K562 (cell line): Measurements from ENCODE around the gene NUDT15. TPM values are rescaled to one million over a fixed set of nuclear protein-coding genes. Genes with fewer than 3 reads are reported as not detected.

ENCODE experiments used
- ATAC-seq: fragments of 200-7000 bp; cut with Tn5 transposase; 3 replicates; pipeline ENCODE4 v1.9.1; 2020; ENCODE audit warnings: moderate library complexity
- BruUV-seq: library from RNA; stranded (reverse); fragments of 400-500 nt; replicated peaks from 2 replicates; lab custom pipeline; 2021; lab: Mats Ljungman, UMichigan
- CTCF ChIA-PET: fragments of 300-600 bp; formaldehyde crosslinking; extraction: SDS; loops from one replicate; lab custom pipeline; 2021; ENCODE audit warnings: low intra/inter-chr PET ratio; lab: Yijun Ruan, JAX
- POLR2A ChIA-PET: fragments of 300-600, 350-650 bp; sonication (Branson Sonifier 250); formaldehyde crosslinking; extraction: SDS; loops from one replicate; lab custom pipeline; 2021; ENCODE audit warnings: antibody characterized with exemption, inconsistent platforms; lab: Yijun Ruan, JAX
- DNase-seq, 4 experiments: peaks; one replicate each; pipeline versions ENCODE4 v3.0.0 to v3.0.0-alpha.2; 2011 to 2018; ENCODE audit warnings: low spot score in 3 of 4, mixed read lengths in 3 of 4; ENCODE audit errors: extremely low read depth in 1 of 4
- FAIRE-seq: peaks from 2 replicates; lab custom pipeline; 2011; peaks lifted over from hg19 to GRCh38; lab: Jason Lieb, UNC
- H2AFZ ChIP-seq: 2 replicates; pipeline ENCODE4 v1.6.0; 2011; ENCODE audit warnings: low read depth, low read length, control low read depth, inconsistent platforms
- H3K27ac ChIP-seq: fragments of 200-600 bp; 3 replicates; pipeline ENCODE4 v1.8.0; 2011; ENCODE audit warnings: low read depth, mild to moderate bottlenecking, control low read depth, inconsistent platforms, low read length, moderate library complexity, mixed read lengths; ENCODE audit errors: extremely low read depth
- H3K27me3 ChIP-seq, 2 experiments: fragments of 300-600 bp in 1 of 2; 2 replicates in 1 of 2; 3 replicates in 1 of 2; pipeline versions ENCODE4 v1.6.0 to v1.8.0; 2011; ENCODE audit warnings: inconsistent platforms in 2 of 2, low read length in 2 of 2, mild to moderate bottlenecking in 1 of 2, mixed read lengths in 1 of 2, moderate library complexity in 1 of 2; ENCODE audit not compliant: control insufficient read depth in 2 of 2, insufficient read depth in 2 of 2
- H3K36me3 ChIP-seq: fragments of 300-600 bp; 3 replicates; pipeline ENCODE4 v1.8.0; 2011; ENCODE audit warnings: mild to moderate bottlenecking, low read length, inconsistent platforms; ENCODE audit not compliant: control insufficient read depth, insufficient read depth
- H3K4me1 ChIP-seq, 2 experiments: fragments of 200-600 bp in 1 of 2; replicated peaks in 1 of 2; 2 replicates in 1 of 2; 3 replicates in 1 of 2; pipeline versions ENCODE4 v1.5.1 to v1.8.0; 2011; ENCODE audit warnings: inconsistent platforms in 2 of 2, low read length in 2 of 2, mild to moderate bottlenecking in 1 of 2, mixed read lengths in 1 of 2, moderate library complexity in 1 of 2; ENCODE audit not compliant: control insufficient read depth in 2 of 2, insufficient read depth in 2 of 2
- H3K4me2 ChIP-seq: 2 replicates; pipeline ENCODE4 v1.6.1; 2011; ENCODE audit warnings: low read length, control low read depth, inconsistent platforms, mixed read lengths; ENCODE audit not compliant: insufficient read depth
- H3K4me3 ChIP-seq: fragments of 200-600 bp; sonication (generic), shearing (Covaris generic); 2 replicates; pipeline ENCODE4 v1.5.1; 2016; ENCODE audit warnings: control low read depth, inconsistent platforms
- H3K79me2 ChIP-seq: fragments of 200-600 bp; 3 replicates; pipeline ENCODE4 v1.8.0; 2011; ENCODE audit warnings: low read length, inconsistent platforms; ENCODE audit not compliant: control insufficient read depth, insufficient read depth
- H3K9ac ChIP-seq, 2 experiments: 2 replicates each; pipeline versions ENCODE4 v1.6.0 to v1.6.1; 2011; ENCODE audit warnings: low read depth in 2 of 2, low read length in 2 of 2, control low read depth in 1 of 2, inconsistent platforms in 1 of 2, mild to moderate bottlenecking in 1 of 2, mixed read lengths in 1 of 2; ENCODE audit not compliant: insufficient read depth in 1 of 2
- H3K9me1 ChIP-seq: one replicate; pipeline ENCODE4 v1.6.0; 2011; ENCODE audit warnings: inconsistent platforms, mild to moderate bottlenecking, low read length, moderate library complexity; ENCODE audit not compliant: control insufficient read depth, insufficient read depth
- H3K9me3 ChIP-seq: replicated peaks from 2 replicates; pipeline ENCODE4 v1.5.1; 2011; ENCODE audit warnings: low read depth, low read length, inconsistent platforms; ENCODE audit not compliant: control insufficient read depth, insufficient read depth
- H4K20me1 ChIP-seq: replicated peaks from 2 replicates; pipeline ENCODE4 v1.6.1; 2011; ENCODE audit warnings: low read length, inconsistent platforms, mixed read lengths; ENCODE audit not compliant: control insufficient read depth, insufficient read depth
- ARID3B ChIP-seq: fragments of 250-450 bp; sonication (Bioruptor Pico); IDR thresholded peaks from 2 replicates; pipeline ENCODE4 v1.4.0; 2020; ENCODE audit warnings: borderline replicate concordance
- BRCA1 ChIP-seq, 2 experiments: fragments of 450-650 bp in 1 of 2; sonication (generic) in 1 of 2; formaldehyde crosslinking in 1 of 2; IDR thresholded peaks; 2 replicates each; pipeline versions ENCODE4 v1.5.0 to v1.6.1; 2017 to 2020; ENCODE audit warnings: mild to moderate bottlenecking in 1 of 2, missing genetic modification reagents in 1 of 2
- COPS2 ChIP-seq: fragments of 450-650 bp; conservative IDR thresholded peaks from 2 replicates; pipeline ENCODE4 v1.6.1; 2016; ENCODE audit warnings: mild to moderate bottlenecking, moderate library complexity
- ILK ChIP-seq: fragments of 450-650 bp; IDR thresholded peaks from 2 replicates; pipeline ENCODE4 v1.6.1; 2016; ENCODE audit warnings: missing genetic modification characterization, low read depth, mild to moderate bottlenecking, missing compliant biosample characterization, moderate library complexity, borderline replicate concordance
- NELFE ChIP-seq: IDR thresholded peaks from 2 replicates; pipeline ENCODE4 v1.6.1; 2011; ENCODE audit warnings: mild to moderate bottlenecking; ENCODE audit not compliant: insufficient read depth, insufficient read length
- NR2C1 ChIP-seq, 2 experiments: fragments of 450-650 bp; IDR thresholded peaks; 2 replicates each; pipeline ENCODE4 v1.6.1; 2017; ENCODE audit warnings: mild to moderate bottlenecking in 2 of 2, antibody characterized with exemption in 1 of 2, inconsistent platforms in 1 of 2, missing compliant biosample characterization in 1 of 2, missing genetic modification characterization in 1 of 2
- TAF7 ChIP-seq: fragments of 450-650 bp; IDR thresholded peaks from 2 replicates; pipeline ENCODE4 v1.6.1; 2016; ENCODE audit warnings: missing genetic modification characterization, missing compliant biosample characterization
- TCF7L2 ChIP-seq: fragments of 150-350 bp; IDR thresholded peaks from 2 replicates; pipeline ENCODE4 v1.6.1; 2016; ENCODE audit warnings: low read depth, mild to moderate bottlenecking, low read length, moderate library complexity
- ZC3H4 ChIP-seq: sonication (generic); formaldehyde crosslinking; IDR thresholded peaks from 2 replicates; pipeline ENCODE4 v1.9.0; 2021; ENCODE audit warnings: missing genetic modification reagents, borderline replicate concordance
- ZNF282 ChIP-seq: sonication (generic); formaldehyde crosslinking; IDR thresholded peaks from 2 replicates; pipeline ENCODE4 v1.8.1; 2023; ENCODE audit warnings: missing genetic modification reagents
- WGBS: fragments of 100-300 bp; shearing (Covaris generic); methylation state at CpG from one replicate; pipeline ENCODE4 v1.1.6; 2016; ENCODE audit warnings: low coverage, mixed read lengths; ENCODE audit not compliant: insufficient coverage; ENCODE audit errors: missing lambda C conversion rate; 5-methylcytosine and 5-hydroxymethylcytosine counted together
- in situ Hi-C: fragments of 300-500 bp; cut with MboI; formaldehyde crosslinking; loops from 4 replicates; pipeline ENCODE4 v1.15.0; 2018; ENCODE audit warnings: inconsistent platforms, mixed read lengths
- intact Hi-C: fragments of 100-400 bp; cut with micrococcal nuclease; formaldehyde crosslinking; loops from 2 replicates; pipeline ENCODE4 v1.14.2; 2022
- polyA plus RNA-seq, 8 experiments: library from polyadenylated mRNA; depleted of rRNA in 4 of 8; stranded (reverse) in 5 of 8; unstranded in 3 of 8; fragments of >200 nt; fragmentation: Nextera tagmentation in 2 of 8; fragmentation: Illumina TruSeq in 1 of 8; extraction: Ambion mirVana in 2 of 8; extraction: Trizol in 1 of 8; gene quantifications; 2 replicates each; pipeline versions ENCODE4 v1.2.1 to v1.2.3, GENCODE V29; 2011 to 2014; ENCODE audit warnings: inconsistent platforms in 1 of 8, missing spikeins in 1 of 8
- total RNA-seq, 7 experiments: library from RNA; depleted of rRNA in 6 of 7; stranded (reverse); fragments of >200 nt in 6 of 7; fragmentation: Illumina TruSeq in 2 of 7; extraction: Trizol in 2 of 7; gene quantifications; 2 replicates each; pipeline versions ENCODE4 v1.2.1 to v1.2.3, GENCODE V29; 2011 to 2021; ENCODE audit warnings: low replicate concordance in 1 of 7
- TF ChIP-seq, protein P1 (sequence below): fragments of 250-450 bp; sonication (Bioruptor Pico); IDR thresholded peaks from 2 replicates; pipeline ENCODE4 v1.8.0; 2022; ENCODE audit warnings: inconsistent platforms
- TF ChIP-seq, protein P2 (sequence below): fragments of 450-650 bp; IDR thresholded peaks from 2 replicates; pipeline ENCODE4 v1.6.1; 2016

Gene NUDT15
- total and polyA plus RNA-seq, 9 of the 15 experiments (the other 6 are each of a cell fraction or from before 2014, with no cell fraction given): 14.2 to 26.9 (median 21.6) TPM

DNA sequence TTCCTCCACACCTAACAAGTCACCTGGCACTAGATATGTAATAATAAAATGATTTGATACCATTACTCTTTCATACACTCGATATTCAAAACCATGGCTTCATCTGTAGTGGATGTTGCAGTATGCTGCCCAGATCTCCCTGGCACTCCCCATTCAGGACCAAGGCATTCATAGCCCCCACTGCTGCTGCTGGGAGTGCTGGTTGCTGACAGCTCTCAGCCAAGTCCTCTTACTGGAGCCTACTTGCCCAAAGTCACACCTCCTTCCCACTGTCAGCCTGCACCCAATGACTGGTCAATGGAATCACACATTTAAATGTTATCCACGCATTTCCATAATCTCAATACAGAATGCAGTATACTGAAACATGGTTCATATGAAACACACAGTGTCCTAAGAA lies 40.1 kb upstream of the NUDT15 start:
- peaks cover 50% of the 10 kb centered on the region for H3K79me2 ChIP-seq
- POLR2A ChIA-PET: interaction anchor here (0.8 kb wide), 1 partner anchor 35 kb away, joined by 3 read pairs; no protein-coding TSS in a partner anchor

More for the DNA sequence above, 40.1 kb upstream of the NUDT15 start:
- 100% methylated on average over 2 of the region's 2 CpGs for WGBS
- Histone ChIP-seq H3K27me3 (no peaks in the 10 kb centered on the region), H3K36me3 (peaks cover 36% of the 10 kb centered on the region; the same call in 2 of the 3 replicates), H3K4me3 (no peak overlapping the region), H3K9ac (no peak overlapping the region), H3K4me1 (peaks cover 2 to 13% of the 10 kb centered on the region in 2 experiments; a peak in 4 of 5 replicates), H2AFZ (no peak overlapping the region), H3K9me3 (no peaks in the 10 kb centered on the region), H3K4me2 (no peak overlapping the region), H3K27ac (no peak overlapping the region), H4K20me1 (no peaks in the 10 kb centered on the region), H3K9me1 (no peaks in the 10 kb centered on the region)
- TF ChIP-seq ARID3B (CRISPR knock-in tag): no peak
- TF ChIP-seq ZNF282 (CRISPR knock-in tag): no peak
- TF ChIP-seq BRCA1 (IDR thresholded peaks at IDR 0.05): no peak
- no peak for TF ChIP-seq BRCA1 (CRISPR knock-in tag; IDR thresholded peaks at IDR 0.05)
- TF ChIP-seq ILK: no peak
- TF ChIP-seq, protein P1, sequence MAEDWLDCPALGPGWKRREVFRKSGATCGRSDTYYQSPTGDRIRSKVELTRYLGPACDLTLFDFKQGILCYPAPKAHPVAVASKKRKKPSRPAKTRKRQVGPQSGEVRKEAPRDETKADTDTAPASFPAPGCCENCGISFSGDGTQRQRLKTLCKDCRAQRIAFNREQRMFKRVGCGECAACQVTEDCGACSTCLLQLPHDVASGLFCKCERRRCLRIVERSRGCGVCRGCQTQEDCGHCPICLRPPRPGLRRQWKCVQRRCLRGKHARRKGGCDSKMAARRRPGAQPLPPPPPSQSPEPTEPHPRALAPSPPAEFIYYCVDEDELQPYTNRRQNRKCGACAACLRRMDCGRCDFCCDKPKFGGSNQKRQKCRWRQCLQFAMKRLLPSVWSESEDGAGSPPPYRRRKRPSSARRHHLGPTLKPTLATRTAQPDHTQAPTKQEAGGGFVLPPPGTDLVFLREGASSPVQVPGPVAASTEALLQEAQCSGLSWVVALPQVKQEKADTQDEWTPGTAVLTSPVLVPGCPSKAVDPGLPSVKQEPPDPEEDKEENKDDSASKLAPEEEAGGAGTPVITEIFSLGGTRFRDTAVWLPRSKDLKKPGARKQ (CRISPR knock-in tag): no peak
- no peak for TF ChIP-seq ZC3H4 (CRISPR knock-in tag)
- no peak for TF ChIP-seq NELFE
- TF ChIP-seq, protein P2, sequence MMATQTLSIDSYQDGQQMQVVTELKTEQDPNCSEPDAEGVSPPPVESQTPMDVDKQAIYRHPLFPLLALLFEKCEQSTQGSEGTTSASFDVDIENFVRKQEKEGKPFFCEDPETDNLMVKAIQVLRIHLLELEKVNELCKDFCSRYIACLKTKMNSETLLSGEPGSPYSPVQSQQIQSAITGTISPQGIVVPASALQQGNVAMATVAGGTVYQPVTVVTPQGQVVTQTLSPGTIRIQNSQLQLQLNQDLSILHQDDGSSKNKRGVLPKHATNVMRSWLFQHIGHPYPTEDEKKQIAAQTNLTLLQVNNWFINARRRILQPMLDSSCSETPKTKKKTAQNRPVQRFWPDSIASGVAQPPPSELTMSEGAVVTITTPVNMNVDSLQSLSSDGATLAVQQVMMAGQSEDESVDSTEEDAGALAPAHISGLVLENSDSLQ: no peak
- no peak for TF ChIP-seq NR2C1 (IDR thresholded peaks at IDR 0.05)
- no peak for TF ChIP-seq NR2C1 (tag; IDR thresholded peaks at IDR 0.05)
- no peak for TF ChIP-seq TAF7 (tag)
- no peak for TF ChIP-seq COPS2
- no peak for TF ChIP-seq TCF7L2
- DNase-seq: no peak
- no TSS peak for BruUV-seq
- intact Hi-C loops: no loop called here
- no peak for FAIRE-seq
- in situ Hi-C loops: no loop called here
- no peak for ATAC-seq
- CTCF ChIA-PET: no interaction called here
